GM23338 (cell line): Measurements from ENCODE around the gene SOX13.
"Not testable (repeated sequence)": the region's sequence is repeated elsewhere in the genome, so short reads cannot be mapped to it uniquely, and the experiment has no call there.

Experiments used
- CREB1 ChIP-seq: fragments of 250-450 bp; sonication (Bioruptor Pico); IDR thresholded peaks from 2 replicates; pipeline ENCODE4 v1.5.0; 2020; ENCODE audit warnings: low read depth, mild to moderate bottlenecking, moderate library complexity
- ETS1 ChIP-seq: IDR thresholded peaks from 2 replicates; pipeline ENCODE4 v1.6.1; 2016; ENCODE audit warnings: antibody characterized with exemption
- EZH2 ChIP-seq: fragments of 200-600 bp; sonication (generic); IDR thresholded peaks from one replicate; pipeline ENCODE4 v1.8.0; 2017; ENCODE audit warnings: antibody characterized with exemption, mild to moderate bottlenecking, low read depth; ENCODE audit not compliant: unreplicated experiment
- EZH2phosphoT487 ChIP-seq: fragments of 200-600 bp; sonication (generic); IDR thresholded peaks from one replicate; pipeline ENCODE4 v1.8.1; 2018; ENCODE audit warnings: antibody characterized with exemption; ENCODE audit not compliant: unreplicated experiment
- JUNB ChIP-seq: IDR thresholded peaks from one replicate; pipeline ENCODE4 v1.6.1; 2016; ENCODE audit warnings: antibody characterized with exemption; ENCODE audit not compliant: unreplicated experiment
- POLR2AphosphoS5 ChIP-seq: IDR thresholded peaks from 2 replicates; pipeline ENCODE4 v1.6.1; 2016; ENCODE audit warnings: antibody characterized with exemption, low read depth
- ZNF331 ChIP-seq: fragments of 250-450 bp; sonication (Bioruptor Pico); IDR thresholded peaks from 2 replicates; pipeline ENCODE4 v1.5.0; 2020; ENCODE audit warnings: low read depth, mild to moderate bottlenecking, moderate library complexity
- TF ChIP-seq, protein P1 (sequence below), 2 experiments: fragments of 200-600 bp in 1 of 2; sonication (generic) in 1 of 2; conservative IDR thresholded peaks; 2 replicates each; pipeline versions ENCODE4 v1.5.1 to v1.6.1; 2016 to 2017; ENCODE audit warnings: antibody characterized with exemption in 2 of 2, low read depth in 2 of 2, mild to moderate bottlenecking in 2 of 2, moderate library complexity in 1 of 2
- TF ChIP-seq, protein P2 (sequence below): IDR thresholded peaks from one replicate; pipeline ENCODE4 v1.6.1; 2018; ENCODE audit warnings: antibody characterized with exemption; ENCODE audit not compliant: unreplicated experiment

- not testable (repeated sequence) for TF ChIP-seq POLR2AphosphoS5; EZH2phosphoT487; EZH2; JUNB; ETS1; CREB1 (CRISPR knock-in tag); ZNF331 (CRISPR knock-in tag)
- TF ChIP-seq, protein P1, sequence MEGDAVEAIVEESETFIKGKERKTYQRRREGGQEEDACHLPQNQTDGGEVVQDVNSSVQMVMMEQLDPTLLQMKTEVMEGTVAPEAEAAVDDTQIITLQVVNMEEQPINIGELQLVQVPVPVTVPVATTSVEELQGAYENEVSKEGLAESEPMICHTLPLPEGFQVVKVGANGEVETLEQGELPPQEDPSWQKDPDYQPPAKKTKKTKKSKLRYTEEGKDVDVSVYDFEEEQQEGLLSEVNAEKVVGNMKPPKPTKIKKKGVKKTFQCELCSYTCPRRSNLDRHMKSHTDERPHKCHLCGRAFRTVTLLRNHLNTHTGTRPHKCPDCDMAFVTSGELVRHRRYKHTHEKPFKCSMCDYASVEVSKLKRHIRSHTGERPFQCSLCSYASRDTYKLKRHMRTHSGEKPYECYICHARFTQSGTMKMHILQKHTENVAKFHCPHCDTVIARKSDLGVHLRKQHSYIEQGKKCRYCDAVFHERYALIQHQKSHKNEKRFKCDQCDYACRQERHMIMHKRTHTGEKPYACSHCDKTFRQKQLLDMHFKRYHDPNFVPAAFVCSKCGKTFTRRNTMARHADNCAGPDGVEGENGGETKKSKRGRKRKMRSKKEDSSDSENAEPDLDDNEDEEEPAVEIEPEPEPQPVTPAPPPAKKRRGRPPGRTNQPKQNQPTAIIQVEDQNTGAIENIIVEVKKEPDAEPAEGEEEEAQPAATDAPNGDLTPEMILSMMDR (conservative IDR thresholded peaks at IDR 0.05; ENCODE audit: low read depth in 2 of 2) = not testable (repeated sequence)
- TF ChIP-seq, protein P2, sequence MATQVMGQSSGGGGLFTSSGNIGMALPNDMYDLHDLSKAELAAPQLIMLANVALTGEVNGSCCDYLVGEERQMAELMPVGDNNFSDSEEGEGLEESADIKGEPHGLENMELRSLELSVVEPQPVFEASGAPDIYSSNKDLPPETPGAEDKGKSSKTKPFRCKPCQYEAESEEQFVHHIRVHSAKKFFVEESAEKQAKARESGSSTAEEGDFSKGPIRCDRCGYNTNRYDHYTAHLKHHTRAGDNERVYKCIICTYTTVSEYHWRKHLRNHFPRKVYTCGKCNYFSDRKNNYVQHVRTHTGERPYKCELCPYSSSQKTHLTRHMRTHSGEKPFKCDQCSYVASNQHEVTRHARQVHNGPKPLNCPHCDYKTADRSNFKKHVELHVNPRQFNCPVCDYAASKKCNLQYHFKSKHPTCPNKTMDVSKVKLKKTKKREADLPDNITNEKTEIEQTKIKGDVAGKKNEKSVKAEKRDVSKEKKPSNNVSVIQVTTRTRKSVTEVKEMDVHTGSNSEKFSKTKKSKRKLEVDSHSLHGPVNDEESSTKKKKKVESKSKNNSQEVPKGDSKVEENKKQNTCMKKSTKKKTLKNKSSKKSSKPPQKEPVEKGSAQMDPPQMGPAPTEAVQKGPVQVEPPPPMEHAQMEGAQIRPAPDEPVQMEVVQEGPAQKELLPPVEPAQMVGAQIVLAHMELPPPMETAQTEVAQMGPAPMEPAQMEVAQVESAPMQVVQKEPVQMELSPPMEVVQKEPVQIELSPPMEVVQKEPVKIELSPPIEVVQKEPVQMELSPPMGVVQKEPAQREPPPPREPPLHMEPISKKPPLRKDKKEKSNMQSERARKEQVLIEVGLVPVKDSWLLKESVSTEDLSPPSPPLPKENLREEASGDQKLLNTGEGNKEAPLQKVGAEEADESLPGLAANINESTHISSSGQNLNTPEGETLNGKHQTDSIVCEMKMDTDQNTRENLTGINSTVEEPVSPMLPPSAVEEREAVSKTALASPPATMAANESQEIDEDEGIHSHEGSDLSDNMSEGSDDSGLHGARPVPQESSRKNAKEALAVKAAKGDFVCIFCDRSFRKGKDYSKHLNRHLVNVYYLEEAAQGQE = not testable (repeated sequence)
These were observed 26.8 kb downstream of the SOX13 start for GRCh38 chr1:204099754-204100153.
